Progenitor cell of endocrine pancreas (in vitro differentiated cells): ENCODE measurements around the gene RALGPS1. TPM values are rescaled to one million over a fixed set of nuclear protein-coding genes. Genes with fewer than 3 reads are reported as not detected.
A peak's percentile ranks its signal among the peaks of the same experiment; 100 is the strongest.

ENCODE experiments used
- DNase-seq: peaks from one replicate; pipeline ENCODE4 v3.0.0; 2021; ENCODE audit warnings: low spot score; ENCODE audit not compliant: unreplicated experiment
- H3K27ac Mint-ChIP-seq: 2 replicates; pipeline ENCODE4 v1.8.0; 2021; ENCODE audit warnings: mild to moderate bottlenecking, moderate library complexity, mixed read lengths
- H3K27me3 Mint-ChIP-seq: 2 replicates; pipeline ENCODE4 v1.8.0; 2021; ENCODE audit warnings: mixed read lengths
- H3K36me3 Mint-ChIP-seq: 2 replicates; pipeline ENCODE4 v1.8.0; 2022; ENCODE audit warnings: mixed read lengths; ENCODE audit not compliant: insufficient read depth
- H3K4me1 Mint-ChIP-seq: 2 replicates; pipeline ENCODE4 v1.8.0; 2021; ENCODE audit warnings: low read depth, mixed read lengths
- H3K4me3 Mint-ChIP-seq: 2 replicates; pipeline ENCODE4 v1.8.0; 2021; ENCODE audit warnings: low read depth, mild to moderate bottlenecking, moderate library complexity, mixed read lengths
- H3K9me3 Mint-ChIP-seq: 2 replicates; pipeline ENCODE4 v1.8.0; 2021; ENCODE audit warnings: low read depth, mixed read lengths
- CTCF ChIP-seq: fragments of 200-600 bp; sonication (generic); IDR thresholded peaks from one replicate; pipeline ENCODE4 v1.5.0; 2021; ENCODE audit warnings: antibody characterized with exemption, mild to moderate bottlenecking; ENCODE audit not compliant: unreplicated experiment
- total RNA-seq: library from RNA; stranded (reverse); gene quantifications from 2 replicates; pipeline ENCODE4 v1.2.1, GENCODE V29; 2021

Gene RALGPS1
- total RNA-seq, 1 donor from 2014 or later: 39.2 TPM

- Mint-ChIP-seq H3K4me3 (no peak overlapping the region), H3K27me3 (no peaks in the 10 kb centered on the region), H3K27ac (peak overlapping the region; percentile 46)
Observed at GRCh38 chr9:126932871-126933321, 18.3 kb downstream of the RALGPS1 start.

GRCh38 chr9:126933334-126933980, 18.9 kb downstream of the RALGPS1 start:
- TF ChIP-seq CTCF: no peak
- Mint-ChIP-seq H3K4me3 (no peak overlapping the region), H3K4me1 (peaks cover 4% of the 10 kb centered on the region), H3K9me3 (no peaks in the 10 kb centered on the region), H3K36me3 (peaks cover 1% of the 10 kb centered on the region), H3K27me3 (no peaks in the 10 kb centered on the region), H3K27ac (no peak overlapping the region)
- no peak for DNase-seq

More at GRCh38 chr9:126932871-126933321, 18.3 kb downstream of the RALGPS1 start:
- no peak for DNase-seq
- TF ChIP-seq CTCF: no peak
- Mint-ChIP-seq H3K9me3 (no peaks in the 10 kb centered on the region), H3K4me1 (peaks cover 4% of the 10 kb centered on the region), H3K36me3 (peaks cover 1% of the 10 kb centered on the region)

- Mint-ChIP-seq H3K4me3 (no peak overlapping the region), H3K27me3 (no peaks in the 10 kb centered on the region), H3K9me3 (no peaks in the 10 kb centered on the region), H3K27ac (no peak overlapping the region), H3K4me1 (peaks cover 6% of the 10 kb centered on the region), H3K36me3 (peaks cover 1% of the 10 kb centered on the region)
- DNase-seq: no peak
- no peak for TF ChIP-seq CTCF
Observed at GRCh38 chr9:126934441-126934840, 19.9 kb downstream of the RALGPS1 start.

- no peaks in the 10 kb centered on the region for H3K27me3 Mint-ChIP-seq
- H3K36me3 Mint-ChIP-seq: peaks cover 1% of the 10 kb centered on the region
- H3K4me3 Mint-ChIP-seq: no peak overlapping the region
- DNase-seq: no peak
- H3K9me3 Mint-ChIP-seq: no peaks in the 10 kb centered on the region
- H3K27ac Mint-ChIP-seq: no peak overlapping the region
- no peak for TF ChIP-seq CTCF
- H3K4me1 Mint-ChIP-seq: peaks cover 16% of the 10 kb centered on the region
Observed at GRCh38 chr9:126935630-126936029, 21.0 kb downstream of the RALGPS1 start.

- Mint-ChIP-seq H3K4me3 (no peak overlapping the region), H3K27ac (no peak overlapping the region), H3K4me1 (peaks cover 16% of the 10 kb centered on the region), H3K36me3 (peaks cover 1% of the 10 kb centered on the region), H3K9me3 (no peaks in the 10 kb centered on the region), H3K27me3 (no peaks in the 10 kb centered on the region)
- DNase-seq: no peak
- TF ChIP-seq CTCF: no peak
Observed at GRCh38 chr9:126937444-126937843, 22.9 kb downstream of the RALGPS1 start.
